AG04450 (cell line): ENCODE data around the gene PPP1R13B. TPM values are rescaled to one million over a fixed set of nuclear protein-coding genes. Genes with fewer than 3 reads are reported as not detected.

Experiments used
- CTCF ChIA-PET: fragments of 300-600, 350-600 bp; formaldehyde crosslinking; extraction: SDS; loops from one replicate; lab custom pipeline; 2022; ENCODE audit warnings: antibody characterized with exemption, inconsistent platforms; lab: Charles Lee
- POLR2A ChIA-PET: fragments of 350-600 bp; formaldehyde crosslinking; extraction: SDS; loops from one replicate; lab custom pipeline; 2021; ENCODE audit warnings: antibody characterized with exemption, inconsistent platforms; lab: Yijun Ruan, JAX
- DNase-seq: peaks from one replicate; pipeline ENCODE4 v3.0.0-alpha.2; 2011; ENCODE audit warnings: low read depth, low spot score
- H3K27ac ChIP-seq: one replicate; pipeline ENCODE4 v1.5.1; 2012; ENCODE audit warnings: low read depth, low read length, control low read depth
- H3K27me3 ChIP-seq: one replicate; pipeline ENCODE4 v1.6.0; 2012; ENCODE audit warnings: low read length; ENCODE audit not compliant: control insufficient read depth, insufficient read depth
- H3K4me3 ChIP-seq: 2 replicates; pipeline ENCODE4 v1.5.1; 2011; ENCODE audit warnings: mild to moderate bottlenecking, low read depth, low read length, control low read depth
- H3K9me3 ChIP-seq: 2 replicates; pipeline ENCODE4 v1.5.1; 2012; ENCODE audit warnings: low read length; ENCODE audit not compliant: control insufficient read depth, insufficient read depth
- CTCF ChIP-seq: IDR thresholded peaks from 2 replicates; pipeline ENCODE4 v1.5.1; 2011; ENCODE audit warnings: low read depth, low read length, control low read depth, inconsistent platforms
- polyA plus RNA-seq: library from polyadenylated mRNA; depleted of rRNA; stranded (reverse); fragments of >200 nt; gene quantifications from 2 replicates; pipeline ENCODE4 v1.2.3, GENCODE V29; 2011

The PPP1R13B gene
- polyA plus RNA-seq, 1 experiment = 0.62 TPM

- H3K27me3 ChIP-seq = no peaks in the 10 kb centered on the region
- CTCF ChIA-PET = no interaction called here
- no peaks in the 10 kb centered on the region for H3K9me3 ChIP-seq
- POLR2A ChIA-PET = no interaction called here
- no peak overlapping the region for H3K27ac ChIP-seq
- no peak for TF ChIP-seq CTCF
- no peak for DNase-seq
- no peak overlapping the region for H3K4me3 ChIP-seq
Measured at GRCh38 chr14:103773521-103773920, 73.9 kb downstream of the PPP1R13B start.

- Histone ChIP-seq H3K9me3 (no peaks in the 10 kb centered on the region), H3K4me3 (no peak overlapping the region), H3K27ac (no peak overlapping the region), H3K27me3 (no peaks in the 10 kb centered on the region)
- POLR2A ChIA-PET = no interaction called here
- DNase-seq = no peak
- CTCF ChIA-PET = no interaction called here
- TF ChIP-seq CTCF = no peak
Measured at GRCh38 chr14:103772078-103772712, 75.2 kb downstream of the PPP1R13B start.

- Histone ChIP-seq H3K4me3 (no peak overlapping the region), H3K9me3 (no peaks in the 10 kb centered on the region), H3K27ac (no peak overlapping the region), H3K27me3 (no peaks in the 10 kb centered on the region)
- ChIA-PET POLR2A (interaction anchor here (0.7 kb wide), 1 partner anchor 37 kb away, joined by 6 read pairs; no protein-coding TSS in a partner anchor), CTCF (interaction anchor here (0.7 kb wide), 1 partner anchor 43 kb away, joined by 3 read pairs; no protein-coding TSS in a partner anchor)
- no peak for TF ChIP-seq CTCF
- no peak for DNase-seq
Measured at GRCh38 chr14:103770902-103771301, 76.5 kb downstream of the PPP1R13B start.

- ChIA-PET CTCF (interaction anchor here (0.6 to 0.7 kb wide), 2 partner anchors 16 to 43 kb away, joined by 3 to 5 read pairs; no protein-coding TSS in a partner anchor), POLR2A (interaction anchor here (0.7 kb wide), 1 partner anchor 38 kb away, joined by 6 read pairs; no protein-coding TSS in a partner anchor)
- no peak for DNase-seq
- Histone ChIP-seq H3K27me3 (no peaks in the 10 kb centered on the region), H3K9me3 (no peaks in the 10 kb centered on the region; the same call in 1 of the 2 replicates), H3K27ac (no peak overlapping the region), H3K4me3 (no peak overlapping the region)
- TF ChIP-seq CTCF = no peak
Measured at GRCh38 chr14:103770500-103770899, 76.9 kb downstream of the PPP1R13B start.

GRCh38 chr14:103767336-103767894, 80.0 kb downstream of the PPP1R13B start:
- no peaks in the 10 kb centered on the region for H3K27me3 ChIP-seq
- TF ChIP-seq CTCF = no peak
- H3K4me3 ChIP-seq = no peak overlapping the region
- no peak for DNase-seq
- no peak overlapping the region for H3K27ac ChIP-seq
- POLR2A ChIA-PET = no interaction called here
- CTCF ChIA-PET = no interaction called here
- peaks cover 3% of the 10 kb centered on the region; the same call in 1 of the 2 replicates for H3K9me3 ChIP-seq
